GM18858 (cell line): ENCODE data around the gene NELFA.
A peak's percentile ranks its signal among the peaks of the same experiment; 100 is the strongest.
"Not testable (repeated sequence)": the region's sequence is repeated elsewhere in the genome, so short reads cannot be mapped to it uniquely, and the experiment has no call there.

Experiments used
- ATAC-seq: cut with Tn5 transposase; IDR thresholded peaks from one replicate; pipeline ENCODE4 v1.9.1; 2021; ENCODE audit not compliant: unreplicated experiment

NELFA gene

GRCh38 chr4:2040391-2041238 is 31.8 kb upstream of the NELFA start:
- ATAC-seq = no peak

- ATAC-seq = no peak
Observed at GRCh38 chr4:2036866-2037265, 28.1 kb upstream of the NELFA start.

GRCh38 chr4:2036327-2036726 is 27.6 kb upstream of the NELFA start:
- ATAC-seq = no peak

- not testable (repeated sequence) for ATAC-seq
Observed at GRCh38 chr4:2031161-2031560, 22.4 kb upstream of the NELFA start.

- not testable (repeated sequence) for ATAC-seq
Observed at GRCh38 chr4:2027120-2027519, 18.3 kb upstream of the NELFA start.

- no peak for ATAC-seq
Observed at GRCh38 chr4:2025817-2026216, 17.0 kb upstream of the NELFA start.

GRCh38 chr4:2024683-2025082 is 15.9 kb upstream of the NELFA start:
- no peak for ATAC-seq

- ATAC-seq = not testable (repeated sequence)
Observed at GRCh38 chr4:2021358-2022018, 12.7 kb upstream of the NELFA start.

GRCh38 chr4:2015008-2015407 is 6.2 kb upstream of the NELFA start:
- ATAC-seq = no peak

- ATAC-seq = no peak
Observed at GRCh38 chr4:2011583-2011982, 2.8 kb upstream of the NELFA start.

- ATAC-seq = peak; percentile 11
Observed at GRCh38 chr4:2009651-2010233, 968 bp upstream of the NELFA start.

GRCh38 chr4:2008671-2008920 is 178 bp downstream of the NELFA start:
- no peak for ATAC-seq

GRCh38 chr4:2007804-2008670 is 737 bp downstream of the NELFA start:
- ATAC-seq = no peak

GRCh38 chr4:2006956-2007653 is 1.7 kb downstream of the NELFA start:
- no peak for ATAC-seq

GRCh38 chr4:2006367-2006766 is 2.4 kb downstream of the NELFA start:
- no peak for ATAC-seq

- ATAC-seq = not testable (repeated sequence)
Observed at GRCh38 chr4:2003361-2003760, 5.4 kb downstream of the NELFA start.

GRCh38 chr4:1999308-1999707 is 9.5 kb downstream of the NELFA start:
- not testable (repeated sequence) for ATAC-seq

- ATAC-seq = no peak
Observed at GRCh38 chr4:1998296-1998695, 10.5 kb downstream of the NELFA start.

- no peak for ATAC-seq
Observed at GRCh38 chr4:1997712-1998111, 11.1 kb downstream of the NELFA start.

- no peak for ATAC-seq
Observed at GRCh38 chr4:1996866-1997611, 11.7 kb downstream of the NELFA start.
